ENCODE measurements around the gene NDUFB6.
A peak's percentile ranks its signal among the peaks of the same experiment; 100 is the strongest.

NDUFB6 gene

GRCh38 chr9:32571969-32572899 lies 725 bp downstream of the NDUFB6 start:
- no peak for TF ChIP-seq CTCF (IDR thresholded peaks at IDR 0.05)
- H3K4me3 ChIP-seq = peak overlapping the region; percentile 92
- DNase-seq (ENCODE audit: low spot score) = no peak
- H3K27ac ChIP-seq = peak overlapping the region; percentile 75 to 88

GRCh38 chr9:32570262-32570661 lies 2.7 kb downstream of the NDUFB6 start:
- no peak overlapping the region for H3K27ac ChIP-seq
- H3K4me3 ChIP-seq = no peak overlapping the region
- no peak for TF ChIP-seq CTCF (IDR thresholded peaks at IDR 0.05)
- DNase-seq (ENCODE audit: low spot score) = no peak

- H3K27ac ChIP-seq = no peak overlapping the region
- no peak for DNase-seq (ENCODE audit: low spot score)
- TF ChIP-seq CTCF (IDR thresholded peaks at IDR 0.05) = no peak
Measured at GRCh38 chr9:32566770-32567169, 6.2 kb downstream of the NDUFB6 start.

GRCh38 chr9:32565967-32566366 lies 7.0 kb downstream of the NDUFB6 start:
- H3K27ac ChIP-seq = no peak overlapping the region
- DNase-seq (ENCODE audit: low spot score) = no peak
- no peak for TF ChIP-seq CTCF (IDR thresholded peaks at IDR 0.05)
- no peak overlapping the region for H3K4me3 ChIP-seq

More at GRCh38 chr9:32566770-32567169, 6.2 kb downstream of the NDUFB6 start:
- no peak overlapping the region for H3K4me3 ChIP-seq

GRCh38 chr9:32558408-32558934 lies 14.5 kb downstream of the NDUFB6 start:
- Histone ChIP-seq H3K27ac (no peak overlapping the region), H3K4me3 (no peak overlapping the region)
- no peak for DNase-seq (ENCODE audit: low spot score)
- no peak for TF ChIP-seq CTCF (IDR thresholded peaks at IDR 0.05)

- no peak for TF ChIP-seq CTCF (IDR thresholded peaks at IDR 0.05)
Measured at GRCh38 chr9:32554591-32554990, 18.4 kb downstream of the NDUFB6 start.

GRCh38 chr9:32554107-32554506 lies 18.9 kb downstream of the NDUFB6 start:
- Histone ChIP-seq H3K4me3 (no peak overlapping the region), H3K27ac (no peak overlapping the region)
- no peak for TF ChIP-seq CTCF (IDR thresholded peaks at IDR 0.05)
- DNase-seq (ENCODE audit: low spot score) = no peak

More at GRCh38 chr9:32554591-32554990, 18.4 kb downstream of the NDUFB6 start:
- Histone ChIP-seq H3K4me3 (no peak overlapping the region), H3K27ac (no peak overlapping the region)
- DNase-seq (ENCODE audit: low spot score) = no peak
